Spinal cord (tissue), 10 donors: ENCODE measurements around the gene HNRNPA1L2. TPM values are rescaled to one million over a fixed set of nuclear protein-coding genes. Genes with fewer than 3 reads are reported as not detected.
"Not testable (repeated sequence)": the region's sequence is repeated elsewhere in the genome, so short reads cannot be mapped to it uniquely, and the experiment has no call there.

Experiments
- DNase-seq, 6 donors: peaks; one replicate each; pipeline versions ENCODE4 v3.0.0 to v3.0.0-alpha.2; 2013 to 2015; ENCODE audit warnings: low spot score in 6 of 6, low read depth in 4 of 6
- H3K27ac ChIP-seq: one replicate; pipeline ENCODE4 v1.5.1; 2013; ENCODE audit warnings: low read depth, low read length, control low read depth
- H3K27me3 ChIP-seq: one replicate; pipeline ENCODE4 v1.6.1; 2013; ENCODE audit warnings: low read length; ENCODE audit not compliant: control insufficient read depth, insufficient read depth
- H3K36me3 ChIP-seq: one replicate; pipeline ENCODE4 v1.6.1; 2013; ENCODE audit warnings: low read length; ENCODE audit not compliant: control insufficient read depth, insufficient read depth
- H3K4me1 ChIP-seq: one replicate; pipeline ENCODE4 v1.6.1; 2013; ENCODE audit warnings: low read length; ENCODE audit not compliant: control insufficient read depth, insufficient read depth
- H3K4me3 ChIP-seq: one replicate; pipeline ENCODE4 v1.5.1; 2013; ENCODE audit warnings: low read depth, low read length, control low read depth
- H3K9me3 ChIP-seq: one replicate; pipeline ENCODE4 v1.6.1; 2013; ENCODE audit warnings: low read length; ENCODE audit not compliant: control insufficient read depth, insufficient read depth
- WGBS: methylation state at CpG from one replicate; pipeline ENCODE4 v1.1.5; 2013; ENCODE audit warnings: missing lambda C conversion rate; ENCODE audit not compliant: insufficient coverage; 5-methylcytosine and 5-hydroxymethylcytosine counted together
- polyA plus RNA-seq, 2 donors: library from polyadenylated mRNA; unstranded; fragments of 120-200 nt; gene quantifications; one replicate each; pipeline ENCODE4 v1.2.1, GENCODE V29; 2013; ENCODE audit not compliant: insufficient read length in 2 of 2
- total RNA-seq, 2 donors: library from RNA; depleted of rRNA in 1 of 2; stranded (reverse); fragments of 120-200 nt in 1 of 2; fragments of >200 nt in 1 of 2; gene quantifications; one replicate each; pipeline versions ENCODE4 v1.2.3 to v1.2.4, GENCODE V29; 2013 to 2014
- donor health status: healthy.

HNRNPA1L2 gene
- total and polyA plus RNA-seq, 4 donors = 5.6 to 28.6 (median 17.5) TPM

DNA sequence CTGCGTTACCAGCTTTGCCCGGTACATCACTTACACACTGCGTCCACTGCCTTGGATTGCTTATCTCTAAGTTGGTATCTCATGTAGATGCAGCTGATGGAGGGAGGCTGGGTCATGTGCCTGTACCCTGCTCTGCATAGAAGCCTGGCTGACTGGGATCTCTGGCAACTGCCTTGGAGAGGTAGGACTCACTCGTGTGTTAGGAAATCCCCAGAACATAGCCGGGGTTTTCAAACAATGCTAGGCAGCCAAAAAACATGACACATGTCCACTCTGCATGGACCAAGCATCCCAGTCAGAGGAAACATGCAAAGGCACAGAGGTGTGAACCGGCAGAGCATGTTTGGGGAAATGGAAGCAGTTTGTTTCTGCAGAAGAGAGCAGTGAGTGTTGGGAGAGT is 36.1 kb upstream of the HNRNPA1L2 start:
- not testable (repeated sequence) for H3K4me1 ChIP-seq, DNase-seq, H3K36me3 ChIP-seq, H3K4me3 ChIP-seq, H3K9me3 ChIP-seq, H3K27me3 ChIP-seq, H3K27ac ChIP-seq
- WGBS = 94% methylated on average over 5 of the region's 6 CpGs

DNA sequence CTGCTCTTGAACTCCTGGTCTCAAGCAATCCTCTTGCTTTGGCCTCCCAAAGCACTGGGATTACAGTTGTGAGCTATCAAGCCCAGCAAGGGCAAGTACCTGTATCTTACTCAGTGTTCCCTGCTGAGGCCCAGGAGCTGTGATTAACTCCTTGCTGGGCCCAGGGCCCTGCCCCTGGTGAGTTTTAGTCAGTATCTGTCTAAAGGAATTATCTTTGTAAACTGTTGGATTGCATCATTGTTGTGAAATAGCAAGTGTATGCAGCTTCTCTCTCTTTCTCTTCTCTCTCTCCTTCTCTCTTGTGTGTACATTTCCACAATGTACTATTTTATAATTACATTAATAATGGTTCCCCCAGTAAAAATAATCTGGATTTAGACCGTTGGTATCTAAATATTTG is 35.4 kb upstream of the HNRNPA1L2 start:
- H3K36me3 ChIP-seq, H3K27me3 ChIP-seq, H3K27ac ChIP-seq, H3K4me3 ChIP-seq, H3K9me3 ChIP-seq, H3K4me1 ChIP-seq, DNase-seq: not testable (repeated sequence)
- WGBS = no CpG with 5 or more reads among the region's 1 CpG

DNA sequence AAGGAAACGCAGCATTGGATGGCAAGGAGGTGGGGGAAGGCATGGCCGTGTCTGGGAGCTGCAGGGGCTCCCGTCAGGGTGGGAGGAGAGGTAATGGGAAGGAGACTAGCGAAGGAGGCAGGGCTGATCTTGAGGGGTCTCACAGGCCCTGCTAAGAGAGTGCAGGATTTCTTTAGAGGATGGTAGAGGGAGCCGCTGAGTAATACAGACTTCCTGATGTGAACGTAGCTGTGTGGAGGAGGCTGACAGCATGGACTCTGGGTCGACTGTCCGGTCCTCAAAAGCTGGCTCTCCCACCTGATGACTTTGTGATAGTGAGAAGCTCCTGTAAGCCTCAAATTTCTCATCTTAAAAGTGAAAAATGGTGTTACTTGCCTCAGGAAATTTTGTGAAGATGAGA is 34.0 kb upstream of the HNRNPA1L2 start:
- not testable (repeated sequence) for H3K4me3 ChIP-seq, H3K36me3 ChIP-seq, H3K4me1 ChIP-seq, H3K27ac ChIP-seq, H3K9me3 ChIP-seq, H3K27me3 ChIP-seq, DNase-seq
- 48% methylated on average over 5 of the region's 8 CpGs for WGBS

DNA sequence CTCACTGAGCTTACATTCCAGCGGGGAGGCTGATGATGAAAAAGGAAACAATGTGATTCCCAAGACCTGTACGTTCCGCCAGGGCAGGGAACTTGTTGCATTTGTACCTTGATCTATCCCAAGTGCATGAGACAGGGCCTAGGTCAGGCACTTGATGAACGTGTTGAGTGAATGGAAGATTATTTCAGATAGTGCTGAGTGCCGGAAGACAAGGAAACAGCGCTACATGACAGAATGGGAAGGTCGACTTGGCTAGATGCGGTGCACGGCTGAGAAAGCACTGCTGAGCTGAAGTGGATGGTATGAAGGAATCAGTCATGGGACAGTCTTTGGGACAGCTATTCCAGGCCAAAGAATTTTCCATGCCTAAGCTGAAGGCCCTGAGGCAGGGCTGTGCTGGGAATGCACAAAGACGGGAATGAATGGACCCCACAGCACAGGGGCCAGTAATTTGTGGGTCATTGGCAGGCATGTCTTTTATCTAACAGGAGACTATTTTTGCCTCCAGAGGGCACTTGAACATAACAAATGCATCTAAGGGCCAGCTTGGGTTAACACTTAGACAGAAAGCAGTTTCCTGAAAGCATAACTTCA is 33.1 kb upstream of the HNRNPA1L2 start:
- not testable (repeated sequence) for H3K4me3 ChIP-seq, H3K4me1 ChIP-seq, H3K27me3 ChIP-seq, H3K36me3 ChIP-seq, H3K9me3 ChIP-seq
- 48% methylated on average over 10 of the region's 10 CpGs for WGBS
- peak overlapping the region; percentile 33 for H3K27ac ChIP-seq
- peak in 5 of 6 donors; percentile 9 to 78 (median 25) for DNase-seq

DNA sequence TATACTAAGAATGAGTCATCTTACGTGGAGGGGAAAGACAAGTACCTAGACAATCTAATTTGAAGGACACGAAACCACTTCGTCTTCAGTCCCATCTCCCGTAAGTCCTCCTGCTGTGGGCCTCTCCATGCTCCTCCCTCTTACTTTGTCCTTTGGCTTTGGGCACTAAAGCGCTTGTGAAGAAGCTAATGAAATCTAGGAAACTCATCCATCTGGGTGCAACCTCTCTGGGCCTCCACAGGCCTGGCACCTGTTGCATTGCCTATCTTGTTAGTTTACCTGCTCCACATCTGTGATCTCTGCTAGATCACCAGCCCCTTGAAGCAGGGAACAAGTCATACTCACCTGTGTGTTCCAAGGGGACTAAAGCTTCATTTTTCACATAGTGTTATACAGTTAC is 32.1 kb upstream of the HNRNPA1L2 start:
- H3K36me3 ChIP-seq, H3K27me3 ChIP-seq, H3K4me3 ChIP-seq, DNase-seq, H3K27ac ChIP-seq, H3K9me3 ChIP-seq, H3K4me1 ChIP-seq: not testable (repeated sequence)
- WGBS = 95% methylated on average over 3 of the region's 5 CpGs

DNA sequence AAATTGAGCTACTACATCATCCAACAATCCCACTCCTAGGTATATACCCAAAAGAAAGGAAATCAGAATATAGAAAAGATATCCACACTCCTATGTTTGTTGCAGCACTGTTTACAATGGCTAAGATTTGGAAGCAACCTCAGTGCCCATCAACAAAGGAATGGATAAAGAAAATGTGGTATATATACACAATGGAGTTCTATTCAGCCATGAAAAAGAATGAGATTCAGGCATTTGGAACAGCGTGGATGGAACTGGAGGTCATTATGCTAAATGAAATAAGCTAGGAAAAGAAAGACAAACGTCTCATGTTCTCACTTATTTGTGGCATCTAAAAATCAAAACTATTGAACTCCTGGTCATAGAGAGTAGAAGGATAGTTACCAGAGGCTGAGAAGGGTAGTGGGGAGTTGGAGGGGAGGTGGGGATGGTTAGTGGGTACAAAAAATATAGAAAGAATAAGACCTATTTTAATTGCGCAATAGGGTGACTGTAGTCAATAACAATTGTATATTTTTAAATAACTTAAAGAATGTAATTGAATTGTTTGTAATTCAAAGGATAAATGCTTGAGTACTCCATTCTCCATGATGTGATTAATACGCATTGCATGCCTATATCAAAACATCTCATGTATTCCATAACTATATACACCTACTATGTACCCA is 27.0 kb upstream of the HNRNPA1L2 start:
- no peak for DNase-seq
- peaks cover 3% of the 10 kb centered on the region for H3K4me1 ChIP-seq
- no peak overlapping the region for H3K4me3 ChIP-seq
- no peak overlapping the region for H3K27ac ChIP-seq
- 86% methylated on average over 1 of the region's 4 CpGs for whole genome bisulfite sequencing
- peaks cover 2% of the 10 kb centered on the region for H3K36me3 ChIP-seq
- H3K27me3 ChIP-seq = no peaks in the 10 kb centered on the region
- H3K9me3 ChIP-seq = no peaks in the 10 kb centered on the region

DNA sequence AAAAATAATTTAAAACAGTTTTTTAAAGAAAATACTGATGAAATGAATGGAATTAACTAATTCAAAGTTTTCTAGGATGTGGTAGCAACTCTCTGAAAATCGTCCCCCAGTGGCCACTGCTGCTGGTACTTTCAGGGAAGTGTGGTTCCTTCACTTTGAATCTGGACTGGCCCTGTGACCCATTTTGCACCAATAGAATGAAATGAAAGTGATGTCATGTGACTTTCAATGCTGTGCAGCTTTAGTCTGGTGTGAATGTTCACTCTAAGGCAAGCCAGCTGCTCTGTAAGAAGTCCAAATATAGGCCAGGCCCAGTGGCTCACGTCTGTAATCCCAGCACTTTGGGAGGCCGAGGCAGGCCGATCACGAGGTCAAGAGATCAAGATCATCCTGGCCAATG is 26.4 kb upstream of the HNRNPA1L2 start:
- peaks cover 2% of the 10 kb centered on the region for H3K36me3 ChIP-seq
- no peak overlapping the region for H3K27ac ChIP-seq
- H3K4me3 ChIP-seq = no peak overlapping the region
- 96% methylated on average over 4 of the region's 5 CpGs for WGBS
- H3K4me1 ChIP-seq = peaks cover 3% of the 10 kb centered on the region
- H3K27me3 ChIP-seq = no peaks in the 10 kb centered on the region
- no peaks in the 10 kb centered on the region for H3K9me3 ChIP-seq
- DNase-seq = no peak

DNA sequence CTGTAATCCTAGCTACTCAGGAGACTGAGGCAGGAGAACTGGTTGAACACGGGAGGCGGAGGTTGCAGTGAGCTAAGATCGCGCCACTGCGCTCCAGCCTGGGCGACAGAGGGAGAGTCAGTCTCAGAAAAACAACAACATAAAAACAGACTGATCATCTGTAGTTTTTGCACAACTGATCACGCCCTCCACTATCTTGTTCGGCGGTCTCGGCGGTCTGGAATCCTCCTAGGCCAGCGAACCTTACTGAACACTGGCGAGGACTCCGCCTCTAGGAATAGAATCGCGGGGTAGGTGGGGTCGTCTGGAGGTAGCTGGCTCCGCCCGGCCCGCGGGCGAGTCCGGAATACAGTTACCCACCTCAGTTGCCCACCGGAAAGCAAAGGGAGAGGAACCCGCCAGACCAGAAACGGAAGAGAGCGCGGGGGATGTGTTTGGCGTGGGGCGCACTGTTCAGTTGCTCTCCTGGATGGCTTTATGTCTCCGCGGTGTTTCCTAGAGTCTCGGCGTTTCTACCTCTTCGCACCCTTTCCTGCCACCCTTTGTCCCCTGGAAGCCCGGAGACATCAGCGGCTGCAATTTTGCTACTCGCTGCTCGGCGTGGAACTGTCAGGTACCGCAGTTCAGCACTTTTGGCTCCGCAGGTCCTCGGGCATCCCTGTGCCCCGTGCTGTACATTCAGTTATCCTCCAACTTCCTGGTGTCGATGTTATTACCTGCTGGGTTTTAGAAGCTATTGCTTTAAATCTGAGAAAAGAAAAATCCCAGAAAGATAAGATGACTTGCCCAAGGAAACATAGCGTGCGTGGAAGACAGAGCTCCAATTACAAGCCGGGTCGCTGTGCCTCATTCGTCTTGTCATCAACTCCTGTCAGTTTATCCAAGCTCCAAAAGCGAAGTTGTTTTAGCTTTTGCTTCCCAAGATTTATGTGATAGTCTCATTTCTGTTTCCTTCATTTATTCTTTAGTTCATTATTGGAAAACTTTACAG is 24.9 kb upstream of the HNRNPA1L2 start:
- Histone ChIP-seq H3K9me3 (no peaks in the 10 kb centered on the region), H3K27me3 (no peaks in the 10 kb centered on the region), H3K36me3 (peaks cover 2% of the 10 kb centered on the region), H3K27ac (peak overlapping the region; percentile 84), H3K4me1 (peaks cover 3% of the 10 kb centered on the region), H3K4me3 (peak overlapping the region; percentile 93)
- 0% methylated on average over 46 of the region's 51 CpGs for WGBS
- DNase-seq = peak; percentile 65 to 97 (median 74)

DNA sequence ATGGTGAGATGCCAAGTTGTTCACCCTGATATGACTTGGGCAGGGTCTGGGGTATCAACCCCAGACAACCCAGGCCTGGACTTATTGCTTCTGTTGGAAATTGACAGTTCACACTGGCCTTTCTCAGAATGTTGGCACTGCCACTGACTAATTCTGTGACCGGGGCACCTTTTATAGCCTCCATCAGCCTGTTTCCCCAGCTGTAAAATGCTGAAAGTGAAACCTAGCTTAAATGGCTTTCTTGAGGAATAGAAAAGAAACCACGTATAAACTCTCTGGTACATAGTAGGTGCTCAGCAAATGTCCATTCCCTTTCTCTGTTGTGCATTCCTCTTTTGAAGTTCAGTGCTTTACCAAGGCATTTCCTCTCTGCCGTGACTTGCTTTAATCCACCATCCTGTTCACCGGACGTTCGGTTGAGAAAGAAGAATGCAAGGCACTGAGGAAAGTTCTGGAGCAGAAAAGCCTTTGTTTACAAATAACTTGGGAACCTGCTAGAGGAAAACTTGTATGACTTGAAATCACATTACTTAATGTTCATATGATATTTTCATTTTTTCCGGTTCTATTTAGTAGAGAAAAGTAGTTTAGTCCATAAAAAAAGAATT is 11.0 kb upstream of the HNRNPA1L2 start:
- not testable (repeated sequence) for DNase-seq, H3K9me3 ChIP-seq, H3K27ac ChIP-seq, H3K4me1 ChIP-seq, H3K27me3 ChIP-seq, H3K4me3 ChIP-seq
- H3K36me3 ChIP-seq = peaks cover 12% of the 10 kb centered on the region
- WGBS = 86% methylated on average over 1 of the region's 7 CpGs
